H1 (cell line): ENCODE data around the gene DCTN3. TPM values are rescaled to one million over a fixed set of nuclear protein-coding genes. Genes with fewer than 3 reads are reported as not detected.
A peak's percentile ranks its signal among the peaks of the same experiment; 100 is the strongest.

Source experiments
- CBX8 ChIP-seq: fragments of 300-800, 300-1000 bp; sonication (generic); IDR thresholded peaks from 2 replicates; pipeline ENCODE4 v1.7.1; 2016; ENCODE audit warnings: low read depth, low read length, borderline replicate concordance
- CREB1 ChIP-seq: IDR thresholded peaks from 2 replicates; pipeline ENCODE4 v1.6.1; 2012; ENCODE audit warnings: inconsistent platforms
- CTCF ChIP-seq, 3 experiments: IDR thresholded peaks; 1 replicate in 2 of 3; 2 replicates in 1 of 3; pipeline versions ENCODE4 v1.5.1 to v1.6.1; 2011; ENCODE audit warnings: low read length in 3 of 3, mild to moderate bottlenecking in 3 of 3, inconsistent platforms in 2 of 3, low read depth in 1 of 3, moderate library complexity in 1 of 3; ENCODE audit not compliant: insufficient read depth in 1 of 3; ENCODE audit errors: control extremely low read depth in 1 of 3
- EZH2 ChIP-seq: fragments of 200-600 bp; sonication (generic); IDR thresholded peaks from 2 replicates; pipeline ENCODE4 v1.7.1; 2012; ENCODE audit warnings: low read depth, mild to moderate bottlenecking, moderate library complexity, low read length, inconsistent platforms; ENCODE audit not compliant: severe bottlenecking
- GTF2F1 ChIP-seq: IDR thresholded peaks from 2 replicates; pipeline ENCODE4 v1.6.1; 2012; ENCODE audit warnings: low read depth, low read length, improper control_type of control experiment, borderline replicate concordance
- KDM4A ChIP-seq: IDR thresholded peaks from one replicate; pipeline ENCODE4 v1.7.1; 2012; ENCODE audit warnings: low read depth, mild to moderate bottlenecking, moderate library complexity, low read length, inconsistent platforms; ENCODE audit not compliant: severe bottlenecking
- NANOG ChIP-seq: IDR thresholded peaks from 2 replicates; pipeline ENCODE4 v1.6.1; 2011; ENCODE audit warnings: low read length, low read depth, mild to moderate bottlenecking, inconsistent platforms; ENCODE audit not compliant: insufficient read depth, poor library complexity, severe bottlenecking
- RAD21 ChIP-seq, 2 experiments: IDR thresholded peaks in 1 of 2; conservative IDR thresholded peaks in 1 of 2; 2 replicates each; pipeline ENCODE4 v1.6.1; 2011; ENCODE audit warnings: low read depth in 2 of 2, low read length in 2 of 2, improper control_type of control experiment in 1 of 2, inconsistent platforms in 1 of 2, mild to moderate bottlenecking in 1 of 2, moderate library complexity in 1 of 2
- RNF2 ChIP-seq: fragments of 200-900, 300-1000 bp; sonication (generic); IDR thresholded peaks from 2 replicates; pipeline ENCODE4 v1.7.1; 2016; ENCODE audit warnings: borderline replicate concordance, low read depth, mild to moderate bottlenecking, antibody characterized with exemption, low read length; ENCODE audit not compliant: poor library complexity, severe bottlenecking; ENCODE audit errors: missing control alignments
- SIN3A ChIP-seq, 2 experiments: IDR thresholded peaks in 1 of 2; conservative IDR thresholded peaks in 1 of 2; 2 replicates each; pipeline ENCODE4 v1.6.1; 2011 to 2012; ENCODE audit warnings: low read length in 2 of 2, improper control_type of control experiment in 1 of 2, low read depth in 1 of 2, mild to moderate bottlenecking in 1 of 2
- SP2 ChIP-seq: IDR thresholded peaks from 2 replicates; pipeline ENCODE4 v1.6.1; 2012; ENCODE audit warnings: mild to moderate bottlenecking, low read length, inconsistent platforms
- SP4 ChIP-seq: IDR thresholded peaks from 2 replicates; pipeline ENCODE4 v1.6.1; 2012; ENCODE audit warnings: low read length, inconsistent platforms
- SRF ChIP-seq: IDR thresholded peaks from 2 replicates; pipeline ENCODE4 v1.6.1; 2011; ENCODE audit warnings: mild to moderate bottlenecking, low read depth, low read length, moderate library complexity
- TAF1 ChIP-seq: IDR thresholded peaks from 2 replicates; pipeline ENCODE4 v1.6.1; 2011; ENCODE audit warnings: mild to moderate bottlenecking, low read depth, low read length
- TAF7 ChIP-seq: optimal IDR thresholded peaks from 2 replicates; pipeline ENCODE3; 2011; ENCODE audit warnings: low read depth, mild to moderate bottlenecking, inconsistent platforms, low read length, moderate library complexity, borderline replicate concordance
- TEAD4 ChIP-seq: IDR thresholded peaks from 2 replicates; pipeline ENCODE4 v1.6.1; 2012; ENCODE audit warnings: low read depth, low read length, inconsistent platforms, mixed read lengths
- USF2 ChIP-seq: IDR thresholded peaks from 2 replicates; pipeline ENCODE4 v1.6.1; 2011; ENCODE audit warnings: low read length, improper control_type of control experiment
- polyA plus RNA-seq, 7 experiments: library from polyadenylated mRNA; depleted of rRNA in 3 of 7; stranded (reverse) in 5 of 7; unstranded in 2 of 7; fragments of >200 nt in 5 of 7; fragments of 200-250 nt in 2 of 7; gene quantifications; 1 replicate in 5 of 7; 2 replicates in 1 of 7; 4 replicates in 1 of 7; pipeline versions ENCODE4 v1.2.1 to v1.2.3, GENCODE V29; 2011 to 2013; ENCODE audit warnings: missing spikeins in 2 of 7, mixed read lengths in 2 of 7
- total RNA-seq: library from RNA; stranded (reverse); fragmentation: NEBNext Ultra II Directional; extraction: Animal tissue kit (Norgen Biotek cat#: 25700); gene quantifications from 2 replicates; pipeline ENCODE4 v1.2.1, GENCODE V29; 2021

The DCTN3 gene
- total and polyA plus RNA-seq, 2 of the 8 experiments (the other 6 are each of a cell fraction or from before 2014, with no cell fraction given), result 25.6 to 39.2 TPM

- TF ChIP-seq SRF (no peak), GTF2F1 (no peak), TAF7 (peak; percentile 44), CBX8 (no peak), USF2 (no peak), SP4 (no peak; the same call in 1 of the 2 replicates), CREB1 (peak; percentile 98), EZH2 (no peak), SIN3A (conservative IDR thresholded peaks at IDR 0.05 in 1 of 2, IDR thresholded peaks at IDR 0.05 in 1 of 2; ENCODE audit: low read depth in 1 of 2, low read length in 2 of 2) (0 out of 4 replicates have a peak, but pooled peaks of 1 of the 2 experiments have one; percentile 41), TAF1 (peak; percentile 82), SP2 (no peak), NANOG (no peak), RNF2 (no peak), RAD21 (IDR thresholded peaks at IDR 0.05 in 1 of 2, conservative IDR thresholded peaks at IDR 0.05 in 1 of 2; ENCODE audit: low read depth in 2 of 2, low read length in 2 of 2) (no peak), KDM4A (peak; percentile 26), TEAD4 (no peak), CTCF (IDR thresholded peaks at IDR 0.05; ENCODE audit: control extremely low read depth in 1 of 3, insufficient read depth in 1 of 3, low read depth in 1 of 3, low read length in 3 of 3) (0 out of 4 replicates have a peak, but pooled peaks of 1 of the 3 experiments have one; percentile 5)
Measured at GRCh38 chr9:34665381-34666250, 45.3 kb upstream of the DCTN3 start (continued).
